ENCODE data around the gene ZCCHC24. TPM values are rescaled to one million over a fixed set of nuclear protein-coding genes. Genes with fewer than 3 reads are reported as not detected.

ZCCHC24 gene
- total RNA-seq, 2 experiments from 2014 or later: 0.78 to 0.80 TPM

- Mint-ChIP-seq H3K9me3 (no peaks in the 10 kb centered on the region), H3K4me1 (no peaks in the 10 kb centered on the region), H3K4me3 (no peak overlapping the region), H3K36me3 (no peaks in the 10 kb centered on the region), H3K27me3 (peaks cover 4% of the 10 kb centered on the region), H3K27ac (no peak overlapping the region)
- DNase-seq: no peak
Measured at GRCh38 chr10:79407423-79407796, 38.0 kb downstream of the ZCCHC24 start.

DNA sequence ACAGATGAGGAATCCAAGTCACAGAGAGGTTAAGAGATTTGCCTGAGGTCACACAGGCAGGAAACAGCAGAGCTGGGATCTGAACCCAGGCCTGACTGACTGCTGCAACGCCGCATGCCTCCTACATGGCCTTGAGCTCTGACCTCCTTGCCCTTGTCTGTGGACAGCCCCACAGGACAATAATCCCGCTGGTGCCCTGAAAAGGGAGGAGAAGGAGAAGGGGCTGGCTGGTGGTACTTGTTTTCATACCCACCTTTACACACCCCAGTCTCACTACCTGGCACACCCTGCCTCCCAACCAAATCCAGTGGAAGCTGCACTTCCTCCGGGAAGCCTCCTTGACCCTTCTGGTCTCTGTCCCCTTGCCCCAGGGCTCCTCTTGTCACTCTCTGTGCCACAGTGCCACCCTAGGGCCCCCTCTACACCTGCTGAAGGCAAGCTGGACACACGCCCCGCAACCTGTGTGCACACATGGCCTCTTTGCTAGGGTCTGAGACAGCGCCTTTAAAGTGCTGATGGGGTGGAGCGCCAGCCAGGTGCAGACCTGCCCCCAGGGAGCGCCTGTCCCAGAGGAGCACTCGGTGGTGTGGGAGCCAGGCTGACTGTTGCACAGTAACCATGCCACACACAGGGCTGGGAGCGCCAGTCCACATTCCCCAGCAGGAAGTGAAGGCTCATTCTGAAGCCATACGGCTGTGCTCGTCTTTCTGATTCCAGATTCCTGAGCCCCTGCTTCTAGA, 38.6 kb downstream of the ZCCHC24 start:
- no peak for DNase-seq
- Mint-ChIP-seq H3K27me3 (peaks cover 4% of the 10 kb centered on the region), H3K4me1 (no peaks in the 10 kb centered on the region), H3K9me3 (no peaks in the 10 kb centered on the region), H3K27ac (no peak overlapping the region), H3K4me3 (no peak overlapping the region), H3K36me3 (no peaks in the 10 kb centered on the region)

- no peaks in the 10 kb centered on the region for H3K4me1 Mint-ChIP-seq
- no peak overlapping the region for H3K4me3 Mint-ChIP-seq
- no peak overlapping the region for H3K27ac Mint-ChIP-seq
- no peaks in the 10 kb centered on the region for H3K36me3 Mint-ChIP-seq
- no peaks in the 10 kb centered on the region for H3K9me3 Mint-ChIP-seq
- no peak for DNase-seq
- H3K27me3 Mint-ChIP-seq: peaks cover 4% of the 10 kb centered on the region
Measured at GRCh38 chr10:79405995-79406515, 39.4 kb downstream of the ZCCHC24 start.

DNA sequence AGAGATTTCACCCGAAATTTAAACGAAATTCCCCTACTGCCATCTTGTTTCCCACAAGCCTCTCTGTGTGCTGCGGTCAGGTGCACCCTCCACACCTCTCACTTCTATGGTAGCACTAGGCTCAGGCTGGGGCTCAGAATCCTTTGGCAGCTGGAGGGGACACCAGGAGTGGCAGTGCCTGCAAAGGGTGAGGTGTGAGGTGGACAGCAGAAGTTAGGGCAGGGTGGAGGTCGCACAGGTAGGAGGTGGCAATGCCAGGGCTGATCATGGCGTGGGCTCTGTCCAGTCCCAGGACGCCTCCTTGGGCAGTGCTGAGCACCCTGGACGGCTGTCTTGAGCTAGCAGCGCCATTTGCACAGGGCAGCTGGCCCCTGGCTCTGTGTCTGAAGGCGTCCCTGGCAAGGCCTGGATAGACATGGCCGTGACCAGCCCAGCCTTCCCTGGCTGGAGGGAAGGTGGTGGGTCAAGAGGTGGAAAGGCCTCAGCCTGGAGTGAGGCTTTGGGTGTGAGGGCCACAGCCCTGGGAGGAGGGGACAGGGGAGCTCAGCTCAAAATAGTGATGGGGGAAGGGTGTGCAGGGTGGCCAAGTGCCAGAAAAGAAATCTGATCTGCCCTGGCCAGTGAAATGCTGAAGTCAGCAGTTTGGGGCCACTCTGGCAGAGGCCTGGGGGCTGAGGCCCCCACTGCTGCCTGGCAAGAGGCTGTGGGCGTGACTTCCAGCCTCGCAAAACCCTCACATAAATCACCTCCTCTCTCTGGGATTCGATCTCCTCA, 40.0 kb downstream of the ZCCHC24 start:
- Mint-ChIP-seq H3K36me3 (no peaks in the 10 kb centered on the region), H3K27ac (no peak overlapping the region), H3K9me3 (no peaks in the 10 kb centered on the region), H3K4me1 (no peaks in the 10 kb centered on the region), H3K27me3 (peaks cover 4% of the 10 kb centered on the region), H3K4me3 (no peak overlapping the region)
- DNase-seq: no peak

DNA sequence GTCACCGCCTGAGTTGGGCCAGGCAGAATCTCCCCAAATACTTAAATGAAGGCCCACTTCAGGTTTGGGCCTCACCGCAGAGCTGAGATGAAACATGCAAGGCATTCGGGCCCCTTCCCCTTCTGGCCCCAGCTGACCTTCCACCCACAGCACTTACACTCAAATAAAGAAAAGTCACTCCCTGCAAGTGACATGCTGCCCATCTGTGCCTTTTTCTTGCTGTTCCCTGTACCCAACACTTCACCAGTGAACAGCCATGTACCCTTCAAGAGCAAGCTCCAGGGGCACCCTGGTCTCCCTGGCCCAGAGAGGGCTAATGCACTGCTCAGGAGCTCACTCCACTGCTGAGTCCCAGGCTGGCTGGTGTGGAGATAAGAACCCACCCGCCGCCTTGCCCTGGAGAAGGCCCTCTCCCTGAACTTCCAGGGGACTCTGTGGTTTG, 40.7 kb downstream of the ZCCHC24 start:
- Mint-ChIP-seq H3K27me3 (peaks cover 4% of the 10 kb centered on the region), H3K27ac (no peak overlapping the region), H3K36me3 (no peaks in the 10 kb centered on the region), H3K9me3 (no peaks in the 10 kb centered on the region), H3K4me1 (no peaks in the 10 kb centered on the region), H3K4me3 (no peak overlapping the region)
- DNase-seq: no peak

GRCh38 chr10:79404231-79404609, 41.2 kb downstream of the ZCCHC24 start:
- Mint-ChIP-seq H3K4me1 (no peaks in the 10 kb centered on the region), H3K9me3 (no peaks in the 10 kb centered on the region), H3K36me3 (no peaks in the 10 kb centered on the region), H3K27ac (no peak overlapping the region), H3K4me3 (no peak overlapping the region), H3K27me3 (peaks cover 7% of the 10 kb centered on the region)
- no peak for DNase-seq

DNA sequence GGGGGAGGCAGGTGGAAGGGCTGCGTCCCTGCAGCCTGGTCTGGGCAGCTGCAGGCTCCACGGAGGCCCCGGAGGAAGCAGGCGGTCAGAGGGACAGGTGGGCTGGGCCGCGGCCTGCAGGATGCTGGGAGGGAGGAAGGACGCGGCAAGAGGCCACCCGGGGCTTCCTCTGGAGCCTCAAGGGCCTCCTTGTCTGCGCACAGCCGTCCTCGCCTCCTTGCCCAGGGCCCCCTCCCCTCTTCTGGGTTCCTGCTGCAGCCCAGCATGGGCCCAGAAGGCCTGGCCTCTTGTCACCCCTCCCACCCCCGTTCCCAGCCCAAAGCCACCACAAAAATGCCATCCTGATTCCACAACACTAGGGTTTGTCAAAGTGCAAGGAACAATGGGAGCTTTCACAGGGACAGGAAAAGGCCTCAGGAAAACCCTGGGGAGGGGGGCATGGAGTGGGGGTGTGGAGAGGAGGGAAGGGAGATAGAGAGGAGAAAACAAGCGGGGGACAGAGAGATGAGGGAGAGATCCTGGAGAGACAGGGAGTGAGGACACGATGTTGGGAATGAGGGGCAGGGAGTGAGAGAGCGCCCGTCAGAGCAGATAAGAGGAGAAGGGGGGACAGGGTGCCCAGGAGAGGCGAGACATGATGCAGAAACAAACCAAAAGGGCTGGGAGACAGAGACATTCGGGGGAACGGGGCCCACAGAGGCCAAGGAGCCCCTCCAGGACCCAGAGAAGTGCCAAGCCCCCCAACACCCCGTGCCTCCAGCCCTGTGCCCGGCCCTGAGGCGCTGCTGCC, 41.8 kb downstream of the ZCCHC24 start:
- Mint-ChIP-seq H3K27me3 (peaks cover 7% of the 10 kb centered on the region), H3K4me1 (no peaks in the 10 kb centered on the region), H3K4me3 (no peak overlapping the region), H3K27ac (no peak overlapping the region), H3K9me3 (no peaks in the 10 kb centered on the region), H3K36me3 (no peaks in the 10 kb centered on the region)
- DNase-seq: no peak

GRCh38 chr10:79402951-79403350, 42.5 kb downstream of the ZCCHC24 start:
- H3K9me3 Mint-ChIP-seq: no peaks in the 10 kb centered on the region
- H3K4me1 Mint-ChIP-seq: no peaks in the 10 kb centered on the region
- no peaks in the 10 kb centered on the region for H3K36me3 Mint-ChIP-seq
- peaks cover 7% of the 10 kb centered on the region for H3K27me3 Mint-ChIP-seq
- no peak overlapping the region for H3K27ac Mint-ChIP-seq
- no peak for DNase-seq
- H3K4me3 Mint-ChIP-seq: no peak overlapping the region

DNA sequence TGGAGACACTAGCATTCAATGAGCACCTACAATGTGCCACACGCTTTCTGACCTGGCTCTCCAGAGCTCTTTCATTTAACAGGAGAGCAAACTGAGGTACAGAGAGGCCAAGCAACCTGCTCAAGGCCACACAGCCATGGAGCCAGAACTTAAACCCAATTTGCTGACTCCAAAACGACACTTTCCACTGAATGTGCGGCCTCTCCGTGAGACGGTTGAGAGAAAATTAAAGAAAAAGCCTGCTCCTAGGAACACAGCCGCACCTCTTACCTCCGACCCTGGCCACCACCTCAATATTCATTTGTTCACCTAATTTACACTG, 42.8 kb downstream of the ZCCHC24 start:
- Mint-ChIP-seq H3K9me3 (no peaks in the 10 kb centered on the region), H3K27ac (no peak overlapping the region), H3K36me3 (no peaks in the 10 kb centered on the region), H3K27me3 (peaks cover 7% of the 10 kb centered on the region), H3K4me3 (no peak overlapping the region), H3K4me1 (no peaks in the 10 kb centered on the region)
- no peak for DNase-seq

DNA sequence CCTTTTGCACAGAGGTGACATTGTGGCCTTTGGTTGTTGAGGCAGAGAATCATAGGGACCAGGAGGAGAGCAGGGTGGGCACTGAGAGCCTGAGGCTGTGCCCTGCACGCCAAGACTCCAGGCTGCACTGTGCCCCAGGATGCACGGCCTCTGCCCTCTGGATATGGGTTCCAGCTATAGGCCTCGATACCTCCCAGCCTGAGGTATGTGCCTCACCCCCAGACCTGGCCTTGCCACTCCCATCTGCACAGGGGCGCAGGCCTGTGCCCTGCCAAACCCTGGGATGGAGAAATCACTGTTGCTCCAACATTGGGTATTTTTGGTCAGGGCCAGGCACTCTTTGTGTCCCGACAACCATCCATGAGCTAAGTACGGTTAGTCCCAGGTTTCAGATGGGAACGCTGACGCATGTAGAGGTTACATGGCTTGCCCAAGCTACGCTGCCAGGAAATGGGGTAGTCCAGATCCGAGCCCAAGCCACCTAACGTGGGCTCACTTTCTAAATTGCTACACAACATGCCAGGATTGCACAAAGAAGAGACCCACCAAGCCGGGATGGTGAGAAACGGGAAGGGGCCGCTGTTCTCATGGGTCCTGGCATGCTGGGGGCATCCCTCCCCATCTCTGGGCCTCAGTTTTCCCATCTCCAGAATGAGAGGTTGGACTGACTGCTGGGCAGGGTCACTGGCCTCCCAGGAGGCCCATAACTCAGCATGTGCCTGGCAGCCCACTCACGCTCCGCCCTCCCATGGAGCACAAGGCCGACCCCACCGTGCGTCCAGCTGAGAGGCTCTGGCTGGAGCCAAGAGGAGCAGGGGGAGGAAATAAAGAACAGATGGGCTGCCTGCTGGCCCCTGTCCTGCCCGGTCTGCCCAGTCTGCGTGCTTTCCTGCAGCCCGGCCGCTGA, 44.2 kb downstream of the ZCCHC24 start:
- DNase-seq: no peak
- Mint-ChIP-seq H3K27me3 (peaks cover 7% of the 10 kb centered on the region), H3K27ac (no peak overlapping the region), H3K4me1 (no peaks in the 10 kb centered on the region), H3K36me3 (no peaks in the 10 kb centered on the region), H3K4me3 (no peak overlapping the region), H3K9me3 (no peaks in the 10 kb centered on the region)

GRCh38 chr10:79400146-79401004, 45.0 kb downstream of the ZCCHC24 start:
- Mint-ChIP-seq H3K27me3 (peaks cover 7% of the 10 kb centered on the region), H3K36me3 (no peaks in the 10 kb centered on the region), H3K4me3 (no peak overlapping the region), H3K27ac (no peak overlapping the region), H3K9me3 (no peaks in the 10 kb centered on the region), H3K4me1 (no peaks in the 10 kb centered on the region)
- DNase-seq: peak; percentile 62

DNA sequence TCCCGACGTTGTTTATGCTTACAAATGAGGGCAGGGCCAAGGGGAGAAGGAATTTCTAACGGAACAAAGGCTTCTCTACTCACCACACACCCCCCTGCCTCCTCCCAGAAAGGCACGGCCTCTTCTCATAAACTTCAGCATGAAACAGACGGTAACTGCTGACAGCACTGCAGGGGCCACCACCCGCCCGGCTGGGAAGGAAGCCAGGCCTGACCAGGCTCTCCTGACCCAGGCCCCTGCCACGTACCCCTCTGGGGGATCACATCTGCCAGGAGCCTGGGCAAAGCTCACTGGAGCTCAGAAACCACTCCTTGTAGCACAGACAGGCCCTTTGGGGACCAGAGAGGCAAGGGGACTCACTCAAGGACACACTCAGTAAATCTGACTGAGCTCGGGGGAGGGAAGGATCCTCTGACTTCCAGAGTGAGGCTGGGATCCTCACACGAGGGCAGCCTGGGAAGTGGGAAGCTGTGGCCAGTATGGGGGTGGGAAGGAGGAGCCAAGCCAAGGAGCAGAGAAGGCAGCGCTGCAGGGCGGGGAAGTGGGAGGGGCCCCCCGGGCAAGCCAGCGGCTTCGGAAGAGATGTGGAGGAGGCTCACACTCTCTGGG, 46.1 kb downstream of the ZCCHC24 start:
- Mint-ChIP-seq H3K9me3 (no peaks in the 10 kb centered on the region), H3K4me3 (no peak overlapping the region), H3K36me3 (no peaks in the 10 kb centered on the region), H3K27me3 (peaks cover 7% of the 10 kb centered on the region), H3K27ac (no peak overlapping the region), H3K4me1 (no peaks in the 10 kb centered on the region)
- DNase-seq: no peak

DNA sequence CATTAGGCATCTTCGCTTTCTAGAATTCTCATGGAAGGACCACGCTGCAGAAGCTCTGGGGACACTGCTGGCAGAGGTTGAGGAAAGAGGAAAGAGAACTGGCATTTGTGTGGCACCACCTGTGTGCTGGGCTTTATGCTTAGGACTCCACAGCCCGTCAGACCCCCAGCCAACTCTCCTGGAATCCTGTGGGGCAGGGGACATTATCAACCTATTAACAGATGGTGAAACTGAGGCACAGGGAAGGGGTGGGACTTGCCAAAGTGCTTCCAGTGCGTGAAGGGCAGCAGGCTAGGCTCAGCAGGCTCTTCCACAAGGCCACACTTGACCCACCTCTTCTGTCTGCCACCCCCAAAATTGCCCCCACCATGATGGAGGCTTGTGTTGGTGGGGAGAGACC, 46.8 kb downstream of the ZCCHC24 start:
- H3K27me3 Mint-ChIP-seq: peaks cover 7% of the 10 kb centered on the region
- no peak for DNase-seq
- H3K4me3 Mint-ChIP-seq: no peak overlapping the region
- H3K27ac Mint-ChIP-seq: no peak overlapping the region
- no peaks in the 10 kb centered on the region for H3K36me3 Mint-ChIP-seq
- no peaks in the 10 kb centered on the region for H3K4me1 Mint-ChIP-seq
- H3K9me3 Mint-ChIP-seq: no peaks in the 10 kb centered on the region

All from activated naive CD8-positive, alpha-beta T cell treated with anti-CD3 and anti-CD28 coated beads for 36 hours (primary cell).